OCI-LY7 (cell line): Measurements from ENCODE around the gene RNU6-9.

ENCODE experiments used
- EZH2phosphoT487 ChIP-seq: fragments of 200-600 bp; sonication (generic); IDR thresholded peaks from 2 replicates; pipeline ENCODE4 v1.6.1; 2018; ENCODE audit warnings: low read depth, borderline replicate concordance, mild to moderate bottlenecking, mixed run types, antibody characterized with exemption, low read length, moderate library complexity, mixed read lengths
- TF ChIP-seq, protein P1 (sequence below): fragments of 200-600 bp; sonication (generic); conservative IDR thresholded peaks from 2 replicates; pipeline ENCODE4 v1.5.1; 2014; ENCODE audit warnings: mild to moderate bottlenecking, antibody characterized with exemption, low read length, moderate library complexity, mixed read lengths

DNA sequence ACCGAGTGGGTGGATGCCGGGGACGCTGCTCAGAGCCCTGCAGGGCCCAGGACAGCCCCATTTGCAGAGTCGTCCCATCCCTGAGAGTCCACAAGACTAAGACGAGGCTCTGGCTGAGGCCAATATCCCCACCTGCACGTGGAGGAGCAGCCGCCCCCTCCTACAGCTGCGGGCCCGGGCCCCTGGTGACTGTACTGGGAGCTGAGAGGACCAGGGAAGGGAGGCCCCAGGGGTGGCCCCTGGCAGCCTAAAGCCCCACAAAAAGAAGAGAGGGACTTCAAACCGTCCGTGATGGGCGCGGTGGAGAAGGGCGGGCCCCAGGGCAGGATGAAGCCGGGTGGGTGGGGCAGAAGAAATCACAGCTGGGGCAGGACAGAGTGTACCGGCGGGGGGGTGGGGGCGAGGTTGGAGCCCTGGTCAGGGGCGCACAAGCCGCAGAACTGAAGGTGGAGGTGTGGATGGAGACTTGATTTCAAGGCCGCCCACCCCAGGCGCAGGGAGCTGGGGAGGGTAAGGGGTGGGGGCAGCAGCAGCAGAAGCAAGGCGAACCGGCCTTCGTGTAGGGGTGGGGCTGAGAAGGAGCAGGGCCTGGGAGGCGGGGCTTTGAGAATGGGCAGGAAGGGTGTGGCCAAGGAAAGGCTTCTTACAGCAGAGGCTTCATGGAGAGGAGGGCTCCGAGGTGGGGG is 20.9 kb upstream of the RNU6-9 start:
- TF ChIP-seq, protein P1, sequence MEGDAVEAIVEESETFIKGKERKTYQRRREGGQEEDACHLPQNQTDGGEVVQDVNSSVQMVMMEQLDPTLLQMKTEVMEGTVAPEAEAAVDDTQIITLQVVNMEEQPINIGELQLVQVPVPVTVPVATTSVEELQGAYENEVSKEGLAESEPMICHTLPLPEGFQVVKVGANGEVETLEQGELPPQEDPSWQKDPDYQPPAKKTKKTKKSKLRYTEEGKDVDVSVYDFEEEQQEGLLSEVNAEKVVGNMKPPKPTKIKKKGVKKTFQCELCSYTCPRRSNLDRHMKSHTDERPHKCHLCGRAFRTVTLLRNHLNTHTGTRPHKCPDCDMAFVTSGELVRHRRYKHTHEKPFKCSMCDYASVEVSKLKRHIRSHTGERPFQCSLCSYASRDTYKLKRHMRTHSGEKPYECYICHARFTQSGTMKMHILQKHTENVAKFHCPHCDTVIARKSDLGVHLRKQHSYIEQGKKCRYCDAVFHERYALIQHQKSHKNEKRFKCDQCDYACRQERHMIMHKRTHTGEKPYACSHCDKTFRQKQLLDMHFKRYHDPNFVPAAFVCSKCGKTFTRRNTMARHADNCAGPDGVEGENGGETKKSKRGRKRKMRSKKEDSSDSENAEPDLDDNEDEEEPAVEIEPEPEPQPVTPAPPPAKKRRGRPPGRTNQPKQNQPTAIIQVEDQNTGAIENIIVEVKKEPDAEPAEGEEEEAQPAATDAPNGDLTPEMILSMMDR = no peak
- no peak for TF ChIP-seq EZH2phosphoT487
